Esophagus muscularis mucosa (tissue), 4 donors: ENCODE measurements around the gene MCM5.

ENCODE experiments used
- EP300 ChIP-seq: sonication (generic); formaldehyde crosslinking; IDR thresholded peaks from one replicate; pipeline ENCODE4 v1.6.1; 2017; ENCODE audit warnings: antibody characterized with exemption
- POLR2A ChIP-seq: fragments of 450-650 bp; IDR thresholded peaks from one replicate; pipeline ENCODE4 v1.6.1; 2017; ENCODE audit warnings: antibody characterized with exemption, moderate library complexity, mild to moderate bottlenecking, low read depth
- POLR2AphosphoS5 ChIP-seq, 2 donors: sonication (generic); formaldehyde crosslinking; IDR thresholded peaks; one replicate each; pipeline ENCODE4 v1.6.1; 2017; ENCODE audit warnings: antibody characterized with exemption in 2 of 2
- TF ChIP-seq, protein P1 (sequence below), 3 experiments: fragments of 200-600 bp in 2 of 3; fragments of 450-650 bp in 1 of 3; sonication (generic) in 2 of 3; IDR thresholded peaks; one replicate each; pipeline ENCODE4 v1.5.1; 2017 to 2019; ENCODE audit warnings: antibody characterized with exemption in 3 of 3, mild to moderate bottlenecking in 2 of 3, moderate library complexity in 1 of 3

DNA sequence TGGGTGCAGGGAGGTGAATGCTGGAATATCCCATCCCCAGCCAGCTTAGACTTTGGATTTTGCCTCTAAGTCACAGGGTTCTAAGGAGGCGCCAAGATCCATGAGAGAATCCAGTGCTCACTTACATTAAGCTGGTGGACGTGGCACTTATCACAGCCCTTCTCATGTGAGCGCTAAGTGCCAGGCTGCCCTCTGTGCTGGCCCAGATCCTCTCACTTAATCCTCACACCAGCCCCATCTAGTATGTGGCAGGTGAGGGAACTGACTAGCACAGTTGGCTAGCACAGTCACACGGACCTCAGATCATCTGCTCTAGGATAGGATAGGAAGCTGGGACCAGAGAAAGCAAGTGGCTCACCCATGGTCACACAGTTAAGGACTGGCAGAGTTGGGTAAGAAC, 15.4 kb upstream of the MCM5 start:
- TF ChIP-seq, protein P1, sequence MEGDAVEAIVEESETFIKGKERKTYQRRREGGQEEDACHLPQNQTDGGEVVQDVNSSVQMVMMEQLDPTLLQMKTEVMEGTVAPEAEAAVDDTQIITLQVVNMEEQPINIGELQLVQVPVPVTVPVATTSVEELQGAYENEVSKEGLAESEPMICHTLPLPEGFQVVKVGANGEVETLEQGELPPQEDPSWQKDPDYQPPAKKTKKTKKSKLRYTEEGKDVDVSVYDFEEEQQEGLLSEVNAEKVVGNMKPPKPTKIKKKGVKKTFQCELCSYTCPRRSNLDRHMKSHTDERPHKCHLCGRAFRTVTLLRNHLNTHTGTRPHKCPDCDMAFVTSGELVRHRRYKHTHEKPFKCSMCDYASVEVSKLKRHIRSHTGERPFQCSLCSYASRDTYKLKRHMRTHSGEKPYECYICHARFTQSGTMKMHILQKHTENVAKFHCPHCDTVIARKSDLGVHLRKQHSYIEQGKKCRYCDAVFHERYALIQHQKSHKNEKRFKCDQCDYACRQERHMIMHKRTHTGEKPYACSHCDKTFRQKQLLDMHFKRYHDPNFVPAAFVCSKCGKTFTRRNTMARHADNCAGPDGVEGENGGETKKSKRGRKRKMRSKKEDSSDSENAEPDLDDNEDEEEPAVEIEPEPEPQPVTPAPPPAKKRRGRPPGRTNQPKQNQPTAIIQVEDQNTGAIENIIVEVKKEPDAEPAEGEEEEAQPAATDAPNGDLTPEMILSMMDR (IDR thresholded peaks at IDR 0.05) = no peak
- no peak for TF ChIP-seq POLR2AphosphoS5 (IDR thresholded peaks at IDR 0.05)
- no peak for TF ChIP-seq POLR2A
- TF ChIP-seq EP300 = no peak
